HG03039 (cell line): ENCODE measurements around the gene APBA2.

Experiments used
- ATAC-seq: cut with Tn5 transposase; IDR thresholded peaks from one replicate; pipeline ENCODE4 v1.9.1; 2021; ENCODE audit warnings: mild to moderate bottlenecking, moderate library complexity; ENCODE audit not compliant: unreplicated experiment

The APBA2 gene

DNA sequence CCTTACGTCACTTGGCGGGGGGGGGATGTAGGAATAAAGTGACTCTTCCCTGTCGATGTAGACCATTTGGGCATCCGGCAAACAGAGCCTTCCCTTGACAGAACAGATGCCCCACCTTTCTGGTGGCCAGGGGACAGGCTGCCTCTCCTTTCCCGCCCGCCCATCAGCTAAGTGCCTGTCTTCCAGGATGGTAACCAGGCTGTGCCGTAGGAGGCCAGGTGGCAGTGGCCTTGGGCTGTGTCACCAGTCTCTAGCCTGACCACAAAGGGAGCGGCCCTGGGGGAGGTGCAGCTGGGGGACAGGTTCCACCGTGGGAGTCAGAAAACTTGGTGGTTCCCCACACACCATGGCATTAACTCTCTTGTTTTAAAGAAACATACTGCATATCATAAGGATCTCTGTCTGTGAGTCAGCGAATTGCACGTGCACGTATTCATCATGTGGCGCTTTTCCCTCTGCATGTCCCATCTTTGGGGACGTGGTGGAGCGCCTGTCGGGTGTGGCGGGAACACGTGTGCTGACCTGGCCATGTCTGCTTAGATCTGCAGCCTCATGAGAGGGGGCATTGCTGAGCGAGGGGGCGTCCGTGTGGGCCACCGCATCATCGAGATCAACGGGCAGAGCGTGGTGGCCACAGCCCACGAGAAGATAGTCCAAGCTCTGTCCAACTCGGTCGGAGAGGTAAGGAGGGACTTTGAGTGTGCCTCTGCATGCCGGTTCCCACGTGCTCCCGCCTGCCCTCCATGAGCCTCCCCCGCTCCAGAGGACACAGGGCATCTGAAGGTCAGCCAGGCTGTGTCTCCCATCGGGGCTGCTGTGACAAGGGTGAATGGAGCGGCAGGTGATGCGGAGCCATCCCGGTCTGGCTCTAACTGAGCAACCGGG, 227.8 kb downstream of the APBA2 start:
- no peak for ATAC-seq

GRCh38 chr15:29114221-29115092, 228.7 kb downstream of the APBA2 start:
- ATAC-seq = no peak

GRCh38 chr15:29115093-29115991, 229.6 kb downstream of the APBA2 start:
- no peak for ATAC-seq

DNA sequence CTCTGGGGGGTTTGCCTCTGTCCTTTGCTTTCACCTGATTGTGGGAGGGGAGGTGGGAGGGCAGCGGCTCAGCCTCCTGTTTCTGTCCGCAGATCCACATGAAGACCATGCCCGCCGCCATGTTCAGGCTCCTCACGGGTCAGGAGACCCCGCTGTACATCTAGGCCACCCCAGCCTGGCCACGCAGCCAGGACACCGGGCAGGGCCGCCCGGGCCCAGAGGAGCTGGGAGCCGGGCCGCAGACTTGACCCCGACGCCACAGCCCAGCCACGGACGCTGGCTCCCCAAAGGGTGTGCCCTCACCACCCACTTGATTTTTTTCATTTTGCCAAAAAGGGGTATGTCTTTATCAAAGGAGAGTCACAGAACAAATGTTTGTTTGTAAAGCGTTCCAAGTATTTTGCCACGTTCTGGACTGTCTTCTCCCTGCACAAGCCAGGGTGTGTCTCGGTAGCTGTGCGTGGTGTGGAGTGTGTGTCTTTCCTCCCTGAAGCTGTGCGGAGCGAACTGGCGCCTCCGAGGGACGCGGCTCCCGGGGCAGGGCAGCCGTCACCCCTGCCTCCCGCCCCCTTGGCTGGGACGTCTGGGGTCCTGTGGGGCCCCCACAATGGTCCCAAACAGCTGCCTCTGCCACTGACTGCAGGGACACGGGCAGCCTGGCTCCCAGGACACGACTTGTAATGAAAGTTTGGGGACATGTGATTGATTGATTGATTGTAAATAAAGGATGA, 231.4 kb downstream of the APBA2 start:
- no peak for ATAC-seq

DNA sequence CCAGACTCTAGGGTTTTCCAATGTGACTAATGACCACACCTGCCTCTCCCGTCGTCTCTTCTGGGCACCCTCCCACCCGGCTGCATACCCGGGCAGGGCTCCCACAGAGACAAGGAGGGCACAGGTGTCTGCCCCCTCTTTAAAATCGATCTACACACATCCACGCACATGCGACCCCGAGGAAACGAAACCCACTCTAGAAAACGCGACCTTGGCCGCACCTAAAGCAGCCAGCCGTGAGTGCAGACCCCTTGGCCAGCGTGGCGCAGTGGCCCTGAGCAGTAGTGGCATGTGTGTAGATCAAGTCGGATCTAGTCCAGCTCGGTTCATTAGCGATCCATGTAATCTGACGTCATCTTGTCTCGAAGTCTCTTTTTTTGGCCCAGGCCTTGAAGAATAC, 232.0 kb downstream of the APBA2 start:
- ATAC-seq = no peak

DNA sequence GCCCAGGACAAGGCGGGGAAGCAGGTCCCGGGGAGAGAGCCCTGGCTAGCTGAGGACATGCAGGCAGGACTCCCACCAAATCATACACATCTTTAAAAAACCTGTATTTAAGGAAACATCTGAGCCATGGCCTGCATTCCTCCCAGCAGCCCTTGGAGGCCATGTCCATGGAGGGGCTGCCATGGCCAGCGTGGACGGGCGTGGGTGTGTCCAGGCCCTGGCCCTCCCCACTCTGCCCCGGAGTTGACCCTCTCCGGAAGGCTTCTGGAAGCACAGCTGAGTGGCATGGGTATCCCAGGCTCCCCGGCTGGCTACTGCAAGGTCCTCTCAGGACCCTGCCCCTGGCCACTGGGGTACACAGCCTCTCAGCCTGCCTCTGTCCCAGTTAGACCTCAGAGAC, 234.1 kb downstream of the APBA2 start:
- no peak for ATAC-seq

DNA sequence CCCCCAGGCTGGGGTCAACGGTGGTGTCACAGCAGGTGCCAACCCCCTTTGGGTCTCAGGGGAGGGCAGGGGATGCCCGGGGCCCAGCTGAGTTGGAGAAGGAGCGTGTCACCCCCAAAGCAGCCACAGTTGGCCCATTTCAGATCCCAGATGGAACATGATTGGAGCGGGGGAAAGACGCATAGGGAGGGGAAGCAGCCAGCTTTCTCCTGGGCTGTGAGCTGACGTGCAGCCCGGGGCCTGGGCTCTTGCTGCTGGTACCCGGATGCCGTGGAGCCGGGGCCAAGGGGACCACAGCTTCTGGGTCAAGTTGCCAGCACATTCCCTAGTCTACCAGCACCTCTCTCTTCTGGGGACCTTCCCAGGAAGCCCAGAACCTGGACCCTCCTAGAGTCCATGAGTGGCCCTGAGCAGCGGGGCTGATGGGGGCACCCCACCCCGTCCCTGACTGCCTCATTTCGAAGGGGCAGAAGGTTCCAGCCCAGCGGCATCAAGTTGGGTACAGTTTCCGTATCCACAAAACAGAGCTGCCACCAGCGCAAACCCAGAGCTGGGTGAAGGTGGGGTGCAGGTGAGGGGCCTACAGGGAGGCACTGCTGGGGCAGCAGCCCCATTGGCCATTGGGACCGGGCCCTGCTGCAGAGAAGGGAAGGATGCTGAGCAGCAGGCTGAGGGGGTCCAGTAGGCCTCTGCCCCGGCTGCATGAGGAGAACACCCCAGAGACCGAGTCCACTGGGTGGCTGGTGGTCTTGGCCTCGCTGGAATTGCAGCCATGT, 235.0 kb downstream of the APBA2 start:
- ATAC-seq = no peak

GRCh38 chr15:29121369-29121656, 235.5 kb downstream of the APBA2 start:
- no peak for ATAC-seq

DNA sequence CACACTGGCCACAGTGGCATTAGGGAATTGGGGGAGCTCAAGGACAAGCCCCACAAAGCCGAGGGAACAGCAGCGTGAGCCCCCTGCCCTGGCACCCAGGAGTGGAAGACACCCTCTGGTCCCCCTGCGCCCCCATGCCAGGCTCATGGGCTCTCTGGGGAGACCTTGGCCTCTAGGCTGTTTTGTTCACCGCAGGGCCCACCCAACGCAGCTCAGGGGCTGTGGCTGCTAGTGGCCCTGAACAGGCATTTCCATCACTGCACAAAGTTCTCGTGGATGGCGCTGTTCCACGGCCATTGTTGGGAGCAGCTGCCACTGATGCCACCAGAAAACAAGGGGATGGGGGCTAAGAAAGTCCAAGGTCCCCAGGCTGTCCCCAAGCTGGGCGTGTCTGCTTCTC, 236.1 kb downstream of the APBA2 start:
- no peak for ATAC-seq

- no peak for ATAC-seq
Measured at GRCh38 chr15:29122506-29122905, 236.7 kb downstream of the APBA2 start.

DNA sequence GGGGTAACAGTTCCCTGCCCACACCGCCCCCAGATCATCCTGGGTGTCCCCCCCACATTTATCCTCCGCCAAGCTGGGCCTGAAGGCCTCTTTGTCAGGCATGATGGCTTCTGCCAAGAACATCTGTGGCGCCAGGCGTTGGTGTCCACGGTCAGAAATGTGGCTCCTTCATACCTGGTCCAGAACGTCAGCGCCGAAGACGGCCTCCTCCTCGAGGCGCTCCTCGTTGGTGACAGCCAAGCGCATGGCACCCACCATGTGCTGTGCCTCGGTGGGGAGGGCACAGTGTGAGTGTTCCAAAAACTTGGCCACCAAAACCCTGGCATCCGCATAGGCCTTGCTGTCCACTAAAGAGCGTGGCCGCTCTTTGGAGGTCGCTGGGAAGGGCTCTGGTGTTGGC, 237.4 kb downstream of the APBA2 start:
- no peak for ATAC-seq

DNA sequence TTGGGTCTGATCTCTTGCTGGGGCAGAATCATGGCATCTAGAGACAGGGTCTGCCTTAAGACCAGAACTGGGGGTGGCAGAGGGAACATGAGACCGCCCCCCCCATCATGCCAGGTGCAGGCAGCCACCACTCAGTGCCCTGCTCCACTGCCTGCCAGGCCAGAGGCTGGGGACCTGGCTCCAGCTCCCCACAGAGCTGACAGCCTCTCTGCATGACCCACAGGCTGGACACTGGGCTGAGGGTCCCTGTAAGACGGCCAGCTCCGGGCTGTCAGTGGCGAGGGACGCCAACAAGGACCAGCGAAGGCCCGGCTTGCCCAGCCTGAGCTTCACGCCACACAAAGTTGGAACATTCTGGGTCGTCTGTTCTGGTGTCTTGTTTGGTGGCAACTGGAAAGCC, 238.2 kb downstream of the APBA2 start:
- ATAC-seq = no peak

DNA sequence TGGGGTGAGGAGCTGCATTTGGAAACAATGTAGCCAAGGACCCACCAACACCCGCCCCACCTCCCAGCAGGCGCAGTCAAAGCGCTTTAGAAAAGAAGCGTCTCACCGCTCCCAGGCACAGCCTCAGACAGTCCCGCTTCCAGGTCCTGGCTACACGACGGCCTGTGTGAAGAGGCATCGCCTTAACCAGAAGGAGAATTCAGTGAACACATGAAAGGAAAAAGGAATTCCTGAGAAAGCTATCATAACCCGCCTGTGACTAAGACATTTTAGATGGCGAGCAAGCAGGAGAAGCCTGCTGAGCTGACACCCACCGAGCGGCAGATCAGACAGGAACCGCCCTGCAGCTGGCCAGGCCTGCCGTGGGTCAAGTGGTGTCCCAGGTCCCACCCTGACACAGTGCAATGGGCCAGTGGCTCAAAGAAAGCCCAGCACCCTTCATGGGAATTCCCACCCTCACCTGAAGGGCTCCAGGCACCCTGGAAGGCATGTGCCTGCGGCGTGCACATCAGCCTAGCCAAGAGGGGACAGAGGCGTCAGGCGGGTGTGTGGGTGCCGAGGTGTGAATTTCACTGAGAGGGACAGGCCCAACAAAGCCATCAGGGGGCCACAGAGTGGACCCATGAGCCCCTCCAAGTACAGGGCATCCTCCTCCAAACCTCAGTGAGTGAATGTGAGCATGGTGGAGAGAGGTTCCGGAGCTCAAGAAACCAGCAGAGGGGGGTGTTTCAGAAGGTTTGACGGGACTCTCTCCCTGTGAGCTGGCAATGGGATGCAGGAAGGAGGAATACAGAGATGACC, 239.0 kb downstream of the APBA2 start:
- no peak for ATAC-seq

DNA sequence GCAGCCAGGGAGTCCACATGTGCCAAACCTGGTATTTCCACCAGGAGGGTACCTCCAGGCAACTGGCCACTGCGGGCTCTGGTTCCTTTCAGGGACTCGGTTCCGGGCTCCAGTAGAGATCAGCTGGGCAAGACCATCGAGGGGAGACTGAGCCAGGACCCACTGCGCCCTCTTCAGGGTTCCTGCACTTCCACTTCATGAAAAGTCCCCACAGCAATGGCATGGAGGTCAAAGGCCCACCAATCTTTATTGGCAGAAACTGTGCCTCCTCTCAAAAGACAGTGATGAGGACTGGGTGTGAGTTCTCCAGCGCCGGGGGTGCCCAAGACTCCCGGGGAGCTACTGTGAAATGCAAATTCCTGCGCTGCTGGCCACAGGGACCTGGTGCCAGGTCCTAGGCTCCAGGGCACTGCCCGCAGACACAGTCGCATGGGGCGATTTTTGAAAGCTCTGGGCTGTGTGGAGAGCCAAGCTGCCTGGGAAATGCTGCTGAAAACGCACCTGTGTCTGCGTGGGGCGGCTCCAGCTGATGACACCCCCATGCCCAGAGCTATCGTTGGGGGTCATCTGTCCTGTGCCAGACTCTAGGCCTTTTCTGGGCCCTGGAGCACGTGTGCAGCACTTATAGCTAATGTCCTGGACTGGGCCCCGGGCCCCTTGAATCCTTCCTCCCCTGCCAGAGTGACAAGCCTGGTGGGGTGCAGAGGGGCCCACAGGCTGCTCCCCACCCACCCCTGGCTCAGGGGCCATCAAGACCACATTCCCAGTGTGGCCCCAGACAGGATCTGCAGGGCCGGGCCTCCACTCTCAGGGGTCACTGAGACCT, 239.8 kb downstream of the APBA2 start:
- no peak for ATAC-seq

DNA sequence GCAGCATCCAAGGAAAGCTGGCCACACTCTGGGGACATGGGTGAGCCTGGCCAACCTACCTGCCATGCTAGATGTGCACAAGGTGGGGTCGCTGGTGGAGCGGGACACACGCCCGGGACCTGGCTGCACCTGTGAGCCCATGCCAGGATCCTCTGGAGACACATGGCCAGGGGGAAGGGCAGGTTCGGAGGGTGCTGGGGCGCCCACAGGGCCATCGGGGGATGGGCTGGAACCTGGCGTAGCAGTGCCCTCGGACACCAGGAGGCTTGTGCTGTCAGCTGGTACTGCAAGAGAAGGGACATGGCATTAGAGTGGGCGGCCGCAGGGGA, 240.4 kb downstream of the APBA2 start:
- ATAC-seq = no peak

GRCh38 chr15:29126821-29127461, 241.2 kb downstream of the APBA2 start:
- ATAC-seq = no peak

DNA sequence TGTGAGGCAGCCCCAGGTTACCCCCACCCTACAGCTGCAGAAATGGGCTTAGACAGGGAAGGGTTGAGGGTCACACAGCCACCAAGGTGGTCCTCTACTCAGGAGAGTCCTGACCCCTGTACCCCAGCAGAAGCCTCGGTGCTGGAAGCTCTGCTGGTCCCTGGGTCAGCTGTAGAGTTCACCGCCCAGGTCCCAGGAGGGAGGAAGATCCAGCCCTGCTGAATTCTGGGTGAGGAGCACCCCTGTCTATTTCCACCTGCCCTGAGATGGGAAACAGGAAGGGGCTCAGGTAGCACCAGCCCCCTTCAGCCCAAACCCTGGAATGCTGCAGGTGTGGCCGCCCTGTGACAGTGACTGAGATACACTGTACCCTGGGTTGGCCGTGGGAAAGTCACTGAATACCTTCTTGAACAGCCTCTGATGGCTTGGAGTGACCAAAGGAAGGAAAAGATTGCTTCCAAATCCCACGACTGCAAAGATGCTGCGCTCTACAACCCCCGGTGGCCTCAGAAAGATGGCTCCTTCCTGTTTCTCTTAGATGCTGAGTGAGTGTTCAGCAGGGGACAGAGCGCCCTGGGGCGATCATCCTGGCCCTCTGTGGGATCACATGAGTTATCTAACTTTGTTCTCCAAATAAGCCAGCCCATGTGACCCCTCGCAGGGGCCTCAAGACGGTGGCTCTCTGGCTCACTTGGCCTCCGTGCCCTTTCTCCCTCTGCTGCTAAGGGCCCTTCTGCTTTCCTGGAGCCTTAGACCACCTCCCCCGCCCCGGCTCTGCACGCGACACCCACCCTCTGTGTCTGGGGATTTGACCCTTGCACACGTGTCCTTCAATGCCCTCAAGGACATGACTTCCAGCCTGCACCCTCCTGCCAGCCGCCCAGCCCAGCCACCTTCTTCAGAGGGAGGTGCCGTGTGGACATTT, 242.0 kb downstream of the APBA2 start:
- ATAC-seq = no peak
